ENCODE results near the gene C1QTNF5.

Gene C1QTNF5

DNA sequence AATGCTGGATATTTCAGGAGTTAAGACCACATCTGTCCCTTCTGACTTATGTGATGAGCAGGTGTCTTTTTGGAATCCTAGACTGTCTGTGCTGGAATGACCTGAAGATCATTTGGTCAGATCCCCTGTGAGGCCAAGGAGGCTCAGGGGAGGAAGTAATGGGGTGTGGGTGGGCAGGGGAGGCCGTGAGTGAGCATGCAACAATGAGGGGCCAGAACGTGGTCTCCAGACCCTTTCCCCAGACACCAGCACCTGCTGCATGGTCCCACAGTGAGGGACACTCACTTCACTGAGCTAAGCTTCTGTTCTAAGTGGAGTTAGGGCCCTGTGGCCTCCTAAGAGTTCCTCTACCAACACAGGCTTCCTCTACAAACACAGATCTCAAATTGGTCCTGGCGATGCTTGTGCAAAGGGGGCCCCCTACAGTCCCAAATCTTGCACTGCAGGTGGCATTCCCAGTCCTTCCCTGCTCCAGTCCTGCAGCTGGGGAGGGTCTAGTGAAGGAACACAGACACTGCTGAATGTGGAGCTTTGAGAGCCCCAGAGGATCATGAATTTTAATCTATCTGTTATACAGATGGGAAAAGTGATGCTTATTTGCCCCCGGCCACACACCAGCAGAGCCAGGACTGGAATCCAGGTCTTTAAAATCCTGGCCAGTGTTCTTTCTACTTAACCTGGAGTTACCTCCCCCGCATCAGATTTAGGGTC lies 33.4 kb upstream of the C1QTNF5 start (continued):
- TF ChIP-seq ZNF211 (tag by site-specific recombination; IDR thresholded peaks at IDR 0.05; ENCODE audit: low read depth) (no peak), EGR2 (tag by site-specific recombination; IDR thresholded peaks at IDR 0.05; ENCODE audit: low read depth) (0 out of 2 replicates have a peak, but pooled peaks have one; percentile 9), ZNF776 (tag by site-specific recombination; IDR thresholded peaks at IDR 0.05; ENCODE audit: borderline replicate concordance) (no peak), HOXD13 (CRISPR knock-in tag; IDR thresholded peaks at IDR 0.05; ENCODE audit: borderline replicate concordance) (no peak), ZNF660 (tag by site-specific recombination; IDR thresholded peaks at IDR 0.05) (0 out of 2 replicates have a peak, but pooled peaks have one; percentile 24), ZNF335 (tag by site-specific recombination; conservative IDR thresholded peaks at IDR 0.05) (no peak), ZNF785 (tag by site-specific recombination; IDR thresholded peaks at IDR 0.05) (no peak), ZNF391 (tag by site-specific recombination; IDR thresholded peaks at IDR 0.05; ENCODE audit: borderline replicate concordance, low read depth) (no peak), ZNF239 (tag by site-specific recombination; IDR thresholded peaks at IDR 0.05) (no peak), ZNF830 (tag by site-specific recombination; IDR thresholded peaks at IDR 0.05; ENCODE audit: low read depth) (no peak), ZBTB17 (tag by site-specific recombination; IDR thresholded peaks at IDR 0.05) (peak; percentile 24; the same call in 1 of the 2 replicates), ZNF221 (tag by site-specific recombination; IDR thresholded peaks at IDR 0.05; ENCODE audit: borderline replicate concordance) (no peak), ZNF426 (tag by site-specific recombination; IDR thresholded peaks at IDR 0.05) (no peak), PRDM6 (tag by site-specific recombination; IDR thresholded peaks at IDR 0.05) (no peak), PBX3 (CRISPR knock-in tag; IDR thresholded peaks at IDR 0.05) (no peak), ZBTB11 (tag by site-specific recombination; conservative IDR thresholded peaks at IDR 0.05; ENCODE audit: low read depth) (no peak), ZFP3 (tag by site-specific recombination; IDR thresholded peaks at IDR 0.05; ENCODE audit: low read depth) (peak; percentile 65), ZNF433 (tag by site-specific recombination; IDR thresholded peaks at IDR 0.05; ENCODE audit: low read depth) (no peak), ZNF24 (tag by site-specific recombination; IDR thresholded peaks at IDR 0.05) (no peak), ZNF416 (tag by site-specific recombination; IDR thresholded peaks at IDR 0.05) (no peak), ZNF571 (tag by site-specific recombination; IDR thresholded peaks at IDR 0.05) (no peak)
- TF ChIP-seq, protein P1, sequence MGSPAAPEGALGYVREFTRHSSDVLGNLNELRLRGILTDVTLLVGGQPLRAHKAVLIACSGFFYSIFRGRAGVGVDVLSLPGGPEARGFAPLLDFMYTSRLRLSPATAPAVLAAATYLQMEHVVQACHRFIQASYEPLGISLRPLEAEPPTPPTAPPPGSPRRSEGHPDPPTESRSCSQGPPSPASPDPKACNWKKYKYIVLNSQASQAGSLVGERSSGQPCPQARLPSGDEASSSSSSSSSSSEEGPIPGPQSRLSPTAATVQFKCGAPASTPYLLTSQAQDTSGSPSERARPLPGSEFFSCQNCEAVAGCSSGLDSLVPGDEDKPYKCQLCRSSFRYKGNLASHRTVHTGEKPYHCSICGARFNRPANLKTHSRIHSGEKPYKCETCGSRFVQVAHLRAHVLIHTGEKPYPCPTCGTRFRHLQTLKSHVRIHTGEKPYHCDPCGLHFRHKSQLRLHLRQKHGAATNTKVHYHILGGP (tag by site-specific recombination; IDR thresholded peaks at IDR 0.05): no peak
- TF ChIP-seq, protein P2, sequence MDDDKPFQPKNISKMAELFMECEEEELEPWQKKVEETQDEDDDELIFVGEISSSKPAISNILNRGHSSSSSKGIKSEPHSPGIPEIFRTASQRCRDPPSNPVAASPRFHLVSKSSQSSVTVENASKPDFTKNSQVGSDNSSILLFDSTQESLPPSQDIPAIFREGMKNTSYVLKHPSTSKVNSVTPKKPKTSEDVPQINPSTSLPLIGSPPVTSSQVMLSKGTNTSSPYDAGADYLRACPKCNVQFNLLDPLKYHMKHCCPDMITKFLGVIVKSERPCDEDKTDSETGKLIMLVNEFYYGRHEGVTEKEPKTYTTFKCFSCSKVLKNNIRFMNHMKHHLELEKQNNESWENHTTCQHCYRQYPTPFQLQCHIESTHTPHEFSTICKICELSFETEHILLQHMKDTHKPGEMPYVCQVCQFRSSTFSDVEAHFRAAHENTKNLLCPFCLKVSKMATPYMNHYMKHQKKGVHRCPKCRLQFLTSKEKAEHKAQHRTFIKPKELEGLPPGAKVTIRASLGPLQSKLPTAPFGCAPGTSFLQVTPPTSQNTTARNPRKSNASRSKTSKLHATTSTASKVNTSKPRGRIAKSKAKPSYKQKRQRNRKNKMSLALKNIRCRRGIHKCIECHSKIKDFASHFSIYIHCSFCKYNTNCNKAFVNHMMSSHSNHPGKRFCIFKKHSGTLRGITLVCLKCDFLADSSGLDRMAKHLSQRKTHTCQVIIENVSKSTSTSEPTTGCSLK (tag by site-specific recombination; IDR thresholded peaks at IDR 0.05): no peak
- TF ChIP-seq, protein P3, sequence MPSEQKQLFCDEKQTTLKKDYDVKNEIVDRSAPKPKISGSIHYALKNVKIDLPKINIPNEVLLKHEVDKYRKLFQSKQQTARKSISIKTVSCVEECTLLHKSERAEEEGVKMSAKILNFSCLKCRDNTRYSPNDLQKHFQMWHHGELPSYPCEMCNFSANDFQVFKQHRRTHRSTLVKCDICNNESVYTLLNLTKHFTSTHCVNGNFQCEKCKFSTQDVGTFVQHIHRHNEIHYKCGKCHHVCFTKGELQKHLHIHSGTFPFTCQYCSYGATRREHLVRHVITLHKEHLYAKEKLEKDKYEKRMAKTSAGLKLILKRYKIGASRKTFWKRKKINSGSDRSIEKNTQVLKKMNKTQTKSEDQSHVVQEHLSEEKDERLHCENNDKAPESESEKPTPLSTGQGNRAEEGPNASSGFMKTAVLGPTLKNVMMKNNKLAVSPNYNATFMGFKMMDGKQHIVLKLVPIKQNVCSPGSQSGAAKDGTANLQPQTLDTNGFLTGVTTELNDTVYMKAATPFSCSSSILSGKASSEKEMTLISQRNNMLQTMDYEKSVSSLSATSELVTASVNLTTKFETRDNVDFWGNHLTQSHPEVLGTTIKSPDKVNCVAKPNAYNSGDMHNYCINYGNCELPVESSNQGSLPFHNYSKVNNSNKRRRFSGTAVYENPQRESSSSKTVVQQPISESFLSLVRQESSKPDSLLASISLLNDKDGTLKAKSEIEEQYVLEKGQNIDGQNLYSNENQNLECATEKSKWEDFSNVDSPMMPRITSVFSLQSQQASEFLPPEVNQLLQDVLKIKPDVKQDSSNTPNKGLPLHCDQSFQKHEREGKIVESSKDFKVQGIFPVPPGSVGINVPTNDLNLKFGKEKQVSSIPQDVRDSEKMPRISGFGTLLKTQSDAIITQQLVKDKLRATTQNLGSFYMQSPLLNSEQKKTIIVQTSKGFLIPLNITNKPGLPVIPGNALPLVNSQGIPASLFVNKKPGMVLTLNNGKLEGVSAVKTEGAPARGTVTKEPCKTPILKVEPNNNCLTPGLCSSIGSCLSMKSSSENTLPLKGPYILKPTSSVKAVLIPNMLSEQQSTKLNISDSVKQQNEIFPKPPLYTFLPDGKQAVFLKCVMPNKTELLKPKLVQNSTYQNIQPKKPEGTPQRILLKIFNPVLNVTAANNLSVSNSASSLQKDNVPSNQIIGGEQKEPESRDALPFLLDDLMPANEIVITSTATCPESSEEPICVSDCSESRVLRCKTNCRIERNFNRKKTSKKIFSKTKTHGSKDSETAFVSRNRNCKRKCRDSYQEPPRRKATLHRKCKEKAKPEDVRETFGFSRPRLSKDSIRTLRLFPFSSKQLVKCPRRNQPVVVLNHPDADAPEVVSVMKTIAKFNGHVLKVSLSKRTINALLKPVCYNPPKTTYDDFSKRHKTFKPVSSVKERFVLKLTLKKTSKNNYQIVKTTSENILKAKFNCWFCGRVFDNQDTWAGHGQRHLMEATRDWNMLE (tag by site-specific recombination; conservative IDR thresholded peaks at IDR 0.05; ENCODE audit: low read depth): no peak
